ENCODE results near the gene KCNJ5. TPM values are rescaled to one million over a fixed set of nuclear protein-coding genes. Genes with fewer than 3 reads are reported as not detected.

Gene KCNJ5
- total and polyA plus RNA-seq, 2 of the 4 experiments (the other 2 are of a cell fraction), result 0.07 to 0.18 TPM

DNA sequence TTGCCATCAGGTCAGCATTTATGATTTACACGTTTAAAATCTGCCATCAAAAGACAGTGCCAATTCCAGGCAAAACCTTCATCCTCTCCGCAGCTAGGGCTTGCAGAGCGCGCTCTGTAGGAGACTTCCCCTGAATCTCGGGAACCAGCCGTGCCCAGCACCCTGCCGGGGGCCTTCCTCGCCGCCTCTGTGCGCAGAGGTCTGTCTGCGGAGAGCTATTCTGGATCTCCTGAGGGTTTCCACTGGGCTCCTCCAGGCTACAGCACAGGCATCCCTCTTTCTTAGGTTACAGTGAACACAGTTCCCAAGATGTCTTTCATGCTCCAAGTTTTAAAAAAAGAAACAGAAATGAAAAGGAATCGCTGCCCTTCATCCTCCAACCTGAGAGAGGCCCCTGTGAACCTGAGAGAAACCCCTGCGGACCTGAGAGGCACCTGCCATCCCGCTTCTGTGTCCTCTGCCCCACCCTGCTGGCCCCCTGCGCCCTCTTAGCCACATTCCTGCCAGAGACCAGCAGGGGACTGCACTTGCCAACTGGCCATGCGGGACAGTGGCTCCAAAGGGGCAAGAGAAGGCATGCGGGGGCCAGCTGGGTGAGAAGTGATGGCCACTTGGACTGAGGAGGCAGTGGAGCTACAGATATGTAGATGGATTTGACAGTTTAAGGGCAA, 35.4 kb downstream of the KCNJ5 start:
- Histone ChIP-seq H3K9ac (ENCODE audit: low read depth, low read length) (no peak overlapping the region), H2AFZ (replicated peaks; ENCODE audit: low read length, poor library complexity) (no peak overlapping the region), H2AK5ac (ENCODE audit: low read depth, low read length) (no peak overlapping the region), H2BK5ac (ENCODE audit: low read depth, low read length, poor library complexity, severe bottlenecking) (no peak overlapping the region), H3K4ac (ENCODE audit: low read depth, low read length) (no peak overlapping the region), H2BK20ac (ENCODE audit: low read depth, low read length) (no peak overlapping the region), H2AK9ac (replicated peaks; ENCODE audit: low read depth, low read length, poor library complexity) (peak overlapping the region; percentile 9), H3K4me3 (ENCODE audit: insufficient read depth, low read depth, low read length) (no peak overlapping the region), H4K91ac (ENCODE audit: insufficient read depth, low read depth, low read length) (no peak overlapping the region), H3K27ac (ENCODE audit: insufficient read depth, low read length) (no peak overlapping the region), H3K18ac (ENCODE audit: low read depth, low read length) (no peak overlapping the region), H2BK15ac (ENCODE audit: low read depth, low read length) (no peak overlapping the region), H3K36me3 (ENCODE audit: control insufficient read depth, insufficient read depth, low read length) (no peaks in the 10 kb centered on the region), H3K79me1 (ENCODE audit: low read depth in 1 of 2, low read length in 2 of 2) (no peaks in the 10 kb centered on the region), H3K56ac (ENCODE audit: extremely low read depth, insufficient read depth, low read length) (no peak overlapping the region), H3K14ac (replicated peaks; ENCODE audit: low read depth, low read length) (no peak overlapping the region), H4K20me1 (ENCODE audit: insufficient read depth, low read length) (no peaks in the 10 kb centered on the region), H4K5ac (ENCODE audit: low read depth, low read length) (no peak overlapping the region), H3K9me3 (ENCODE audit: control insufficient read depth, insufficient read depth, low read length) (no peaks in the 10 kb centered on the region), H3K9me1 (ENCODE audit: insufficient read depth, low read length) (no peaks in the 10 kb centered on the region), H3K4me1 (ENCODE audit: control insufficient read depth, insufficient read depth, low read length) (peaks cover 3% of the 10 kb centered on the region; the same call in 1 of the 2 replicates), H3K27me3 (ENCODE audit: control insufficient read depth, insufficient read depth, low read length) (peaks cover 23% of the 10 kb centered on the region), H3K4me2 (ENCODE audit: low read depth, low read length) (no peak overlapping the region), H4K8ac (ENCODE audit: low read depth in 2 of 2, low read length in 2 of 2) (no peak overlapping the region), H3K23ac (ENCODE audit: low read depth, low read length) (no peak overlapping the region), H2BK120ac (ENCODE audit: low read depth, low read length) (no peak overlapping the region)
- ChIA-PET CTCF (no interaction called here), POLR2A (ENCODE audit: unreplicated experiment) (no interaction called here)
- 91% methylated on average over 11 of the region's 17 CpGs; no CpG with 5 or more reads in 1 of the 2 experiments for WGBS, 2 experiments (ENCODE audit: extremely low coverage in 2 of 2, insufficient read length in 1 of 2)
- dilution Hi-C loops (cut with HindIII; ENCODE audit: low sequenced_read_pairs, unreplicated experiment), result no loop called here
- TF ChIP-seq, protein P1, sequence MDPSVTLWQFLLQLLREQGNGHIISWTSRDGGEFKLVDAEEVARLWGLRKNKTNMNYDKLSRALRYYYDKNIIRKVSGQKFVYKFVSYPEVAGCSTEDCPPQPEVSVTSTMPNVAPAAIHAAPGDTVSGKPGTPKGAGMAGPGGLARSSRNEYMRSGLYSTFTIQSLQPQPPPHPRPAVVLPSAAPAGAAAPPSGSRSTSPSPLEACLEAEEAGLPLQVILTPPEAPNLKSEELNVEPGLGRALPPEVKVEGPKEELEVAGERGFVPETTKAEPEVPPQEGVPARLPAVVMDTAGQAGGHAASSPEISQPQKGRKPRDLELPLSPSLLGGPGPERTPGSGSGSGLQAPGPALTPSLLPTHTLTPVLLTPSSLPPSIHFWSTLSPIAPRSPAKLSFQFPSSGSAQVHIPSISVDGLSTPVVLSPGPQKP (IDR thresholded peaks at IDR 0.05; ENCODE audit: borderline replicate concordance, low read depth, low read length), result no peak
- TF ChIP-seq RFX5 (IDR thresholded peaks at IDR 0.05; ENCODE audit: low read depth, low read length) (no peak), CHD1 (IDR thresholded peaks at IDR 0.05; ENCODE audit: low read depth, low read length) (no peak), BHLHE40 (IDR thresholded peaks at IDR 0.05; ENCODE audit: low read depth, low read length) (no peak), CEBPB (IDR thresholded peaks at IDR 0.05; ENCODE audit: low read depth, low read length) (no peak), MAFK (IDR thresholded peaks at IDR 0.05; ENCODE audit: low read depth, low read length) (no peak), POLR2A (IDR thresholded peaks at IDR 0.05; ENCODE audit: low read depth, low read length) (no peak), USF2 (IDR thresholded peaks at IDR 0.05; ENCODE audit: low read depth, low read length) (no peak), MXI1 (IDR thresholded peaks at IDR 0.05; ENCODE audit: borderline replicate concordance, low read depth, low read length) (no peak), RAD21 (IDR thresholded peaks at IDR 0.05; ENCODE audit: low read length) (no peak)
- no peak for DNase-seq
- BruUV-seq (replicated peaks), result no TSS peak
- ATAC-seq (ENCODE audit: low read depth), result no peak
- intact Hi-C loops (cut with micrococcal nuclease), result no loop called here
- in situ Hi-C loops (cut with MboI; ENCODE audit: low sequenced_read_pairs), result no loop called here
